ENCODE results near the gene CIZ1.

GRCh38 chr9:128168731-128169308 is 22.6 kb downstream of the CIZ1 start:
- no peak for TF ChIP-seq EZH2 (IDR thresholded peaks at IDR 0.05; ENCODE audit: borderline replicate concordance, low read depth, low read length)
- TF ChIP-seq CTCF (IDR thresholded peaks at IDR 0.05 in 2 of 3, conservative IDR thresholded peaks at IDR 0.05 in 1 of 3; ENCODE audit: insufficient read depth in 2 of 3, low read depth in 1 of 3, low read length in 3 of 3) = no peak
- no peak for TF ChIP-seq KLF10 (CRISPR knock-in tag; IDR thresholded peaks at IDR 0.05)
- no peak for TF ChIP-seq SMC3 (conservative IDR thresholded peaks at IDR 0.05; ENCODE audit: insufficient read depth, low read depth, low read length)
- no peak for TF ChIP-seq CHD2 (IDR thresholded peaks at IDR 0.05; ENCODE audit: low read depth, low read length)
- TF ChIP-seq LARP7 (IDR thresholded peaks at IDR 0.05) = no peak
- TF ChIP-seq DEAF1 (CRISPR knock-in tag; IDR thresholded peaks at IDR 0.05) = no peak

Data from K562 (cell line).